Measurements from ENCODE around the gene SIGLEC8.
"Not testable (repeated sequence)": the region's sequence is repeated elsewhere in the genome, so short reads cannot be mapped to it uniquely, and the experiment has no call there.

SIGLEC8 gene

DNA sequence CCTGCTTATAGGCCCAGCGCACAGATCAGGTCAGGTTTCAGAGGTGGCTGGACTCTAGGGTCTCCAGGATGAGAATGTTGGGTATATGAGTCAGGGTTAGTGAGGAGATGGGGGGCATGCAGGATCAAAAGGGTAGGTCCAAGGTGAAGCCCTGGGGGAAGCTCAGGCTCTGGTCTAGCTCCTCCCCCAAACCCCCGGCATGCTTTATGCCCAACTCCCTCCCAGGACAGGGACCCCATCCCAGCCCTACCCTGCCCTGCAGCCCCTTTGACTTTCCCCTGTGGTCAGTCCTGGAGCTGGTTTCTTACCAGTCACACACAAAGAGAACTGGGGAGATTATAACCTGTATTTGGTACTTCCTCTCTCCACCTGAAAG, 10.3 kb upstream of the SIGLEC8 start:
- Histone ChIP-seq H4K20me1 (no peaks in the 10 kb centered on the region), H3K9ac (no peak overlapping the region), H3K36me3 (no peaks in the 10 kb centered on the region), H3K4me1 (peaks cover 26 to 43% (median 34%) of the 10 kb centered on the region in 10 experiments), H3K27me3 (no peaks in the 10 kb centered on the region), H3K9me3 (replicated peaks in 1 of 11) (no peaks in the 10 kb centered on the region), H3K27ac (0 out of 22 replicates have a peak overlapping the region, but pooled peaks of 1 of the 11 experiments have one; percentile 8), H3K4me2 (peak overlapping the region; percentile 53 to 87 (median 68)), H3K4me3 (no peak overlapping the region)
- TF ChIP-seq Cebpa-rat (IDR thresholded peaks at IDR 0.05), result no peak

DNA sequence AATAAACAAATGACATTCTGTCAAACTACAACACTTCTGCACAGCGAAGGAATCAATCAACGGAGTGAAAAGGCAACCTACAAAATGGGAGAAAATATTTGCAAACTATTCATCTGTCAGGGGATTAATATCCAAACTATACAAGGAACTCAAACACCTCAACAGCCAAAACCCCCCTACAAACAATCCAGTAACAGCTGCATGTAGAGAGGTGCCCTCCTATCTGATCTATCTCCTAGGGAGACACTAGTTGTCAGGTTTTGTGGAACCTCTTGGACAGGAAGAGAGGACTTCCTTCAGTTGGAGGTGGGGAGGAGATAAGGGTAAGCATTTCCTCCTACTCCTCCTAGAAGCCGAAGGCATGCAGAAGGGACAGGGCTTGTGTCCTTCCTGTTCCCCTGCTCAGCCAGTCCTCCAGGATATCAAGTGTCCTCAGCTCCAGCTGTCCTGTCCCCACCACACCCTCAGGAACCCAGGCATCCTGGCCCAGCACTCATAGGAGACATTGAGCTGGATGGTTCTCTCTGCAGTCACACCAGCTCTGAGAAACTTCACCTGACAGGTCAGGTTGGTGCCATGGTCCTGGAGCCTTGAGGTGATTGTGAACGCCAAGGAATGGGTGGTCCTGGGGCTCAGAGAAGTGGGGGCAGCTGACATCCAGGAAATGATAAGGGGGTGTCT, 9.8 kb upstream of the SIGLEC8 start:
- Histone ChIP-seq H3K4me1 (peaks cover 26 to 46% (median 36%) of the 10 kb centered on the region in 10 experiments), H4K20me1 (no peaks in the 10 kb centered on the region), H3K9ac (0 out of 22 replicates have a peak overlapping the region, but pooled peaks of 1 of the 11 experiments have one; percentile 9), H3K9me3 (replicated peaks in 1 of 11) (no peaks in the 10 kb centered on the region), H3K27ac (peak overlapping the region in 2 of 11 experiments; percentile 2 to 8; a peak in 1 of 22 replicates), H3K27me3 (peaks cover 0 to 5% (median 0%) of the 10 kb centered on the region in 11 experiments; a peak in 6 of 22 replicates), H3K4me2 (peak overlapping the region; percentile 53 to 87 (median 68)), H3K36me3 (no peaks in the 10 kb centered on the region), H3K4me3 (no peak overlapping the region)
- no peak for TF ChIP-seq Cebpa-rat (IDR thresholded peaks at IDR 0.05)

DNA sequence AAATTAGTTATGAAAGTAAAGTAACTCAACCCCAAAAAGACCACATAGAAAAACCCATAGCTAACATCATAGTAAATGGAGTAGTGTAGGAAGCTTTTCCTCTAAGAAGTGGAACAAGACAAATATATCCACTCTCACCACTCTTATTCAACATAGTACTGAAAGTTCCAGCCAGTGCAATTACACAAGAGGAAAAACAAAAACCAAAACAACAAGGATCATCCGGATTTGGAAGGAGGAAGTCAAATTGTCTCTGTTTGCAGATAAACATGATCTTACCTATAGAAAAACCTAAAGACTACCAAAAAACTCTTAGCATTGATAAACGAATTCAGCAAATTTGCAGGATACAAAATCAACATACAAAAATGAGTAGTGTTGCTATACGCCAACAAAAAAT, 8.5 kb upstream of the SIGLEC8 start:
- H3K27ac ChIP-seq, result no peak overlapping the region
- H3K27me3 ChIP-seq, result peaks cover 0 to 12% (median 0%) of the 10 kb centered on the region in 11 experiments; a peak in 6 of 22 replicates
- H3K9me3 ChIP-seq (replicated peaks in 1 of 11), result no peaks in the 10 kb centered on the region
- TF ChIP-seq Cebpa-rat (IDR thresholded peaks at IDR 0.05), result no peak
- peak overlapping the region in 7 of 11 experiments; percentile 9 to 75 (median 32); a peak in 10 of 22 replicates for H3K4me2 ChIP-seq
- no peaks in the 10 kb centered on the region for H3K36me3 ChIP-seq
- H3K4me3 ChIP-seq, result no peak overlapping the region
- H3K4me1 ChIP-seq, result peaks cover 27 to 59% (median 43%) of the 10 kb centered on the region in 10 experiments
- no peaks in the 10 kb centered on the region for H4K20me1 ChIP-seq
- H3K9ac ChIP-seq, result no peak overlapping the region

DNA sequence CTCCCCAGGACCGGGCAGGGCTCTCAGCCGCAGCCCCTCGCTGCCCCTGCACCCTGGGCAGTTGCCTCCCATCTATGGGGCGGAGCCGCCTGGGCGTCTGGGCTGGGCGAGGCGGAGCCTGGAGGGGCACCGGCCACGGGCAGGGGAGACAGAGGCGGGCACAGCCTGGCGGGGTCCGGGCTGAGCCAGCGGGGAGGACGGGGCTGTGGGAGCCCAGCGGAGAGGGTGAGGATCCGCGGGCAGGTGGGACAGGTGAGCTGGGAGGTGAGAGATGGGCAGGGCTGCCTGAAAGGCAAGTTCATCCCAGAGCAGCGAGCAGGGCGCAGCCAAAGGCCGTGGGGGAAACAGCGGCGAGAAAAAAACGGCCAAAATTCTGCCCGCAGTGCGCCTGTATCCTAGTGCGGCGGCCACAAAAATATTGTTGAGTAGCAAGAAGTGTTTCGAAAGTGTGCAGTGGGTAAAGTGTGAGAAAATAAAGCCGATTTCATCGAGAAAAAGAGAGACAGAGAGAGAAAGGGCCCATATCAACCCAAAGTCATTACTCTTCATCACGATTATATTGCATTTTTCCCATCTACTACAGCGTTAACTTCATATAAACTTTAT, 5.8 kb upstream of the SIGLEC8 start:
- not testable (repeated sequence) for H3K36me3 ChIP-seq; H3K9me3 ChIP-seq (replicated peaks in 1 of 11); H3K27ac ChIP-seq; H3K4me2 ChIP-seq; H3K9ac ChIP-seq; H4K20me1 ChIP-seq; H3K4me3 ChIP-seq
- H3K27me3 ChIP-seq, result peaks cover 0 to 12% (median 0%) of the 10 kb centered on the region in 11 experiments; a peak in 6 of 22 replicates
- H3K4me1 ChIP-seq, result peaks cover 33 to 65% (median 50%) of the 10 kb centered on the region in 10 experiments

DNA sequence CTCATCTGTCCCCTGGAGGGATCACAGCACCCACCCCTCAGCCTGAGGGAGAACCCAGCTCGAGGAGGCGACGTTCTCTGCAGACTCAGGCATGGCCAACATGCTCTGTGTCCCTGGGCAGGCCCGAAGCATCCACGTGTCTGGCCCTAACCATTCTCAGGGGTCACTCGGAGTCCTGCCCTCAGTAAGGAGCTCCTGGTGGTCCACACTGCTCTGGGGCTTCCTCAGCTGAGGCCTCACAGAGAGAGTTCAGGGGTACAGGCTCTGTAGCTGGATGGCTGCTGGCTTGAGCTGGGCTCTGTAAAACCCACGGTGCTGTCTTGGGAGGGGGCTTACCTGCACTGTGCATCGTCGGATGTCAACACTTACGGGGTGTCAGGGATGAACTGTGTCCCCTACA, 4.4 kb upstream of the SIGLEC8 start:
- H3K9me3 ChIP-seq (replicated peaks in 1 of 11), result no peaks in the 10 kb centered on the region
- H3K4me3 ChIP-seq, result no peak overlapping the region
- no peak for TF ChIP-seq Cebpa-rat (IDR thresholded peaks at IDR 0.05)
- peaks cover 0 to 12% (median 0%) of the 10 kb centered on the region in 11 experiments; a peak in 6 of 22 replicates for H3K27me3 ChIP-seq
- peaks cover 19 to 58% (median 36%) of the 10 kb centered on the region in 10 experiments for H3K4me1 ChIP-seq
- no peak overlapping the region for H3K9ac ChIP-seq
- no peaks in the 10 kb centered on the region for H4K20me1 ChIP-seq
- H3K36me3 ChIP-seq, result no peaks in the 10 kb centered on the region
- H3K27ac ChIP-seq, result no peak overlapping the region
- peak overlapping the region in 4 of 11 experiments; percentile 20 to 91 (median 82); a peak in 5 of 22 replicates for H3K4me2 ChIP-seq

DNA sequence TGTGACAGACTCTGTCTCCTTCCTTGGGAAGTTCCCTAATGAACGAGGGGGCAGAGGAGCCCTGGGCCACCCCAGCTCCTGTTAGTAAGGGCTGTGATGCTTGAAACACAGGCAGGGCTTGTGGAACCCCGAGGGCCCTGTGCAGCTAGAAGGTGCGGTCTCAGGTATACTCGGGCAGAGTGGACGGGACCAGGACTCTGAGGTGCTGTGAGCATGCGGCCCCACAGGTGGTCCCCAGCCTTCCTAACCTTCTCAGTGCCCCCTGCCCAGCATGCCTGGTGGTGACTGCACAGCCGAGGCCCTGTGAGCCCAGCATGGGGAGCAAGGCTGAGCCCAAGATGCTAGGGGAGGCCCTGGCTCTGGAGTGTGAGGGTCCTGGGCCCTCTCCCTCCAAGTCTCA, 4.0 kb upstream of the SIGLEC8 start:
- peak overlapping the region in 2 of 11 experiments; percentile 50 to 65; a peak in 2 of 22 replicates for H3K27ac ChIP-seq

DNA sequence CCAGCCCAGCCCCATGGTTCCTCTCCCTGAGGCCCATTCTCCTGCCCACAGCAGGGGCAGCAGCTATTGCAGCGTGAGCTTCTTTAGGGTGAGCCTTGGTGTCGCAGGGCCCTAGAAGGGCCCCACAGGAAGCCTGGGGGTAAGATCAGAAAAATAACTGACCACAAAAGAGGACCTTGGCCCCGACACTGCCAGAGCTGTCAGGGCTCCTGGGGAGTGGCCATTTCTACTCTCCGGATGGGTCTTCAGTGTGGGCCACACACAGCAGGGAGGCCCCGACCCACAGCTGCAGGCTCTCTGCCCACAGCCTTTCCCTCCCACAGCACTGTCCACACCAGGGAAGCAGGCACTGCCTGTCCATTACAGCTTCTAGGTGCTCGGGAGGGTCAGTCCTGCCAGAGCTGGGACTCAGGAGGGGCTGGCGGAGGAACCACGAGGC, 3.5 kb upstream of the SIGLEC8 start:
- H3K4me3 ChIP-seq, result no peak overlapping the region
- H3K9me3 ChIP-seq (replicated peaks in 1 of 11), result no peaks in the 10 kb centered on the region
- no peaks in the 10 kb centered on the region for H4K20me1 ChIP-seq
- peaks cover 17 to 52% (median 27%) of the 10 kb centered on the region in 10 experiments for H3K4me1 ChIP-seq
- peaks cover 0 to 12% (median 0%) of the 10 kb centered on the region in 11 experiments; a peak in 6 of 22 replicates for H3K27me3 ChIP-seq
- H3K9ac ChIP-seq, result peak overlapping the region in 2 of 11 experiments; percentile 41 to 46; a peak in 2 of 22 replicates
- H3K27ac ChIP-seq, result peak overlapping the region in 2 of 11 experiments; percentile 50 to 65; a peak in 3 of 22 replicates
- peak overlapping the region; percentile 56 to 91 (median 70) for H3K4me2 ChIP-seq
- no peak for TF ChIP-seq Cebpa-rat (IDR thresholded peaks at IDR 0.05)
- H3K36me3 ChIP-seq, result no peaks in the 10 kb centered on the region

More for the DNA sequence above, 4.0 kb upstream of the SIGLEC8 start:
- Histone ChIP-seq H3K9me3 (replicated peaks in 1 of 11) (no peaks in the 10 kb centered on the region), H4K20me1 (no peaks in the 10 kb centered on the region), H3K4me1 (peaks cover 17 to 54% (median 32%) of the 10 kb centered on the region in 10 experiments), H3K4me3 (no peak overlapping the region), H3K9ac (0 out of 22 replicates have a peak overlapping the region, but pooled peaks of 1 of the 11 experiments have one; percentile 17), H3K36me3 (no peaks in the 10 kb centered on the region), H3K4me2 (peak overlapping the region in 6 of 11 experiments; percentile 64 to 91 (median 80); a peak in 11 of 22 replicates), H3K27me3 (peaks cover 0 to 12% (median 0%) of the 10 kb centered on the region in 11 experiments; a peak in 6 of 22 replicates)
- no peak for TF ChIP-seq Cebpa-rat (IDR thresholded peaks at IDR 0.05)

DNA sequence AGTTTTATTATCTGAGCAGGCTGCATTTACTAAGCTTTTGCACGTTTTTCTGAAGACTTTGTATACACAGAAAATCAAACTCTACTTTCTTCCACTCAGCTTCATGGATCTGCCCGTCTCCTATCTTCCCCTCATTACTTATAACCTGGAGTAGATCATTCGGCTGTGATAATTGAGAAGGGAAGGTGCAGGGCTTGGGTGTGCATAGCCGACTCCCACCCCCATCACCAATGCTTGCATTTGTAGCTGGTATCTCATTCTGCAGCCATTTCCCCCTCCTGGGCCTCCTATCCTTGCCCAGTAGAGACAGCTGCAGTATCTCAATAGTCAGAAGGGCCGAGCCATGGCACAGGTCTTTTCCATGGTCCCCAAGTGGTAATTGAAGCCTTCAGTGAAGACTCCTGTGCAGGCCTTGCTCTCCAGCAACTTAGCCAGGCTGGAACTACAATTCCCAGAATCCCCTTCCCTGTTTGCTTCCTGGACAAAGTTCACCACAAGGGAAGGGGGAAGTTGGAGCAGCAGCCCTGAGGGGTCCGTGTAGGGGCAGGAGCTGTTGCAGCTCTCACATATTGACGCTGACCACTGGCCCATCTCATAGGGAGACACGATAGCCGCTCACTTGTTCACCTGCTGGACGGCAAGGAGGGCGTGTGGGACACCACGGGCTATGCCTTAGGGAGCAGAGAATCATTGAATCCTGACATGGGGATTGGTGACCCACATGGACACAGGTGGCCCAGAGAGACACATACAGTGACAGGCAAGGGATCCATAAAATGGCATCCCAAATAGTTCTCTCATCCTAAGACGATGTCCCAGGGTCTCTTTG, 2.1 kb upstream of the SIGLEC8 start:
- Histone ChIP-seq H4K20me1 (no peaks in the 10 kb centered on the region), H3K4me2 (peak overlapping the region; percentile 56 to 91 (median 70)), H3K36me3 (no peaks in the 10 kb centered on the region), H3K27ac (peak overlapping the region in 3 of 11 experiments; percentile 19 to 65 (median 41); a peak in 6 of 22 replicates), H3K4me3 (0 out of 20 replicates have a peak overlapping the region, but pooled peaks of 1 of the 10 experiments have one; percentile 30), H3K9ac (no peak overlapping the region), H3K4me1 (peaks cover 15 to 46% (median 21%) of the 10 kb centered on the region in 10 experiments), H3K9me3 (replicated peaks in 1 of 11) (no peaks in the 10 kb centered on the region), H3K27me3 (peaks cover 0 to 12% (median 0%) of the 10 kb centered on the region in 11 experiments; a peak in 6 of 22 replicates)
- TF ChIP-seq Cebpa-rat (IDR thresholded peaks at IDR 0.05), result no peak
